Skeletal muscle satellite cell (primary cell): ENCODE measurements around the gene EXPH5.
A peak's percentile ranks its signal among the peaks of the same experiment; 100 is the strongest.
"Not testable (repeated sequence)": the region's sequence is repeated elsewhere in the genome, so short reads cannot be mapped to it uniquely, and the experiment has no call there.

ENCODE experiments used
- H3K27me3 ChIP-seq: 2 replicates; pipeline ENCODE4 v1.7.0; 2013; ENCODE audit warnings: low read length; ENCODE audit not compliant: control insufficient read depth, insufficient read depth
- H3K36me3 ChIP-seq: 2 replicates; pipeline ENCODE4 v1.7.0; 2013; ENCODE audit warnings: mild to moderate bottlenecking, control low read depth, low read length; ENCODE audit not compliant: insufficient read depth
- H3K4me1 ChIP-seq: 2 replicates; pipeline ENCODE4 v1.7.0; 2013; ENCODE audit warnings: low read length; ENCODE audit not compliant: control insufficient read depth, insufficient read depth
- H3K4me2 ChIP-seq: 2 replicates; pipeline ENCODE4 v1.7.0; 2013; ENCODE audit warnings: mild to moderate bottlenecking, low read length
- H3K4me3 ChIP-seq: 2 replicates; pipeline ENCODE4 v1.7.0; 2013; ENCODE audit warnings: low read length
- H3K9ac ChIP-seq: 2 replicates; pipeline ENCODE4 v1.7.0; 2013; ENCODE audit warnings: mild to moderate bottlenecking, low read depth, low read length, moderate library complexity
- H3K9me3 ChIP-seq: replicated peaks from 2 replicates; pipeline ENCODE4 v1.7.0; 2013; ENCODE audit warnings: mild to moderate bottlenecking, control low read depth, low read length

EXPH5 gene

GRCh38 chr11:108620958-108621772, 27.6 kb upstream of the EXPH5 start:
- Histone ChIP-seq H3K27me3 (no peaks in the 10 kb centered on the region), H3K4me1 (peaks cover 5% of the 10 kb centered on the region), H3K4me2 (no peak overlapping the region), H3K9ac (no peak overlapping the region), H3K36me3 (no peaks in the 10 kb centered on the region), H3K4me3 (no peak overlapping the region), H3K9me3 (no peaks in the 10 kb centered on the region)

- Histone ChIP-seq H3K9ac (no peak overlapping the region), H3K4me3 (no peak overlapping the region), H3K4me2 (no peak overlapping the region), H3K4me1 (peaks cover 5% of the 10 kb centered on the region), H3K27me3 (no peaks in the 10 kb centered on the region), H3K9me3 (no peaks in the 10 kb centered on the region), H3K36me3 (no peaks in the 10 kb centered on the region)
Observed at GRCh38 chr11:108618529-108618928, 25.0 kb upstream of the EXPH5 start.

- Histone ChIP-seq H3K4me1 (peaks cover 5% of the 10 kb centered on the region), H3K4me2 (no peak overlapping the region), H3K36me3 (no peaks in the 10 kb centered on the region), H3K9ac (no peak overlapping the region), H3K9me3 (no peaks in the 10 kb centered on the region), H3K4me3 (no peak overlapping the region), H3K27me3 (no peaks in the 10 kb centered on the region)
Observed at GRCh38 chr11:108617055-108617454, 23.5 kb upstream of the EXPH5 start.

- no peaks in the 10 kb centered on the region for H3K9me3 ChIP-seq
- H3K9ac ChIP-seq: no peak overlapping the region
- H3K27me3 ChIP-seq: no peaks in the 10 kb centered on the region
- H3K4me3 ChIP-seq: no peak overlapping the region
- H3K4me2 ChIP-seq: no peak overlapping the region
- peaks cover 5% of the 10 kb centered on the region for H3K4me1 ChIP-seq
- no peaks in the 10 kb centered on the region for H3K36me3 ChIP-seq
Observed at GRCh38 chr11:108616549-108616948, 23.0 kb upstream of the EXPH5 start.

- Histone ChIP-seq H3K4me1 (peaks cover 14% of the 10 kb centered on the region), H3K9ac (no peak overlapping the region), H3K4me2 (no peak overlapping the region)
Observed at GRCh38 chr11:108614086-108614485, 20.5 kb upstream of the EXPH5 start.

DNA sequence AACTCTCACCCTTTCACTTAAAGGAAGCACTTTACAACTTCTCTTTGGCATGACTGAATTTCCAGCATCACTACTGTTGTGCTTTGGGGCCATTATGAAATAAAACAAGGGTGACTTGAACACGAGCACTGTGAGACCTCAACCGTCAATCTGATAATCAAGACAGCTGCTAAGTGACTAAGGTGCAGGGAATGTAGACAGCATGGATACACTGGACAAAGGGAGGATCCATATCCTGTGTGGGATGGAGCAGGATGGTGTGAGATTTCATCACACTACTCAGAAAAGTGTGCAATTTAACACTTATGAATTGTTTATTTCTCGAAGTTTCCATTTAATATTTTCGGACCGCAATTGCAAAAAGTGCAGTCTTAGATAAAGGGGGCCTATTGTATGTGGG, 16.1 kb upstream of the EXPH5 start:
- Histone ChIP-seq H3K27me3 (no peaks in the 10 kb centered on the region), H3K4me3 (no peak overlapping the region), H3K36me3 (no peaks in the 10 kb centered on the region), H3K4me2 (no peak overlapping the region), H3K9ac (peak overlapping the region; percentile 33), H3K9me3 (no peaks in the 10 kb centered on the region), H3K4me1 (peaks cover 30% of the 10 kb centered on the region)

More at GRCh38 chr11:108614086-108614485, 20.5 kb upstream of the EXPH5 start:
- Histone ChIP-seq H3K9me3 (no peaks in the 10 kb centered on the region), H3K36me3 (no peaks in the 10 kb centered on the region), H3K27me3 (no peaks in the 10 kb centered on the region), H3K4me3 (no peak overlapping the region)

GRCh38 chr11:108608548-108608947, 15.0 kb upstream of the EXPH5 start:
- Histone ChIP-seq H3K4me2 (no peak overlapping the region), H3K4me1 (peaks cover 30% of the 10 kb centered on the region), H3K9ac (no peak overlapping the region), H3K4me3 (no peak overlapping the region), H3K9me3 (no peaks in the 10 kb centered on the region), H3K36me3 (no peaks in the 10 kb centered on the region), H3K27me3 (no peaks in the 10 kb centered on the region)

DNA sequence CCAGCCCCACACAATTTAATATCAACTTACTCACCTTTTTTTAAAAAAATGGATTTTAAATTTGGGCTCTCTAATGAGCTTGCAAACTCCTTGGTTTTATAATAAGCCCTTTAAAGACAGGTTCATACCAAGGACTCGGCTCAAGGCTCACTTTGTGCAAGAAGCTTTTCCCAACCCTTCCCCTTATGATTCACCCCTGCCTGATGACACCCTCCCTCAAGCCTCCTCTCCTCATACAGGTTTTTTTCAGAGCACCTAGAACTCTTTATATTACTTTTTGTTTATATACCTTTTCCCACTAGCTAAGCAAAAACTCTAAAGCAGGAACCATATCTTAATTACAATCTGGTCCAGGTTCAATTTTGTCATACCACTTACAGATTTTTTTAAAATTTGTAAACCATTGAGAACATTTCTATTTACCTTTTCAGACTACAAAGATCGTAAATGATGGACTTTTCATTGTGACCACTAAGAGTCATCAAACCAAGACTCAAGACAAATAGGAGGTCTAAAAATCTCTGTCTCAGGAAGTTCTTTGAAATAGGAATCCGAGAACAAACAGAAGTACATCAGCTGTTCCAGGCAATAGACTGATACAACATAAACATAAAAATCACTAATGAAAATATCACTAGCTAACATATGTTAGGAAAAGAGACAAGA, 13.1 kb upstream of the EXPH5 start:
- H3K4me2 ChIP-seq: no peak overlapping the region
- no peaks in the 10 kb centered on the region for H3K36me3 ChIP-seq
- H3K9me3 ChIP-seq: no peaks in the 10 kb centered on the region
- peaks cover 33% of the 10 kb centered on the region for H3K4me1 ChIP-seq
- H3K27me3 ChIP-seq: no peaks in the 10 kb centered on the region
- no peak overlapping the region for H3K9ac ChIP-seq
- no peak overlapping the region for H3K4me3 ChIP-seq

DNA sequence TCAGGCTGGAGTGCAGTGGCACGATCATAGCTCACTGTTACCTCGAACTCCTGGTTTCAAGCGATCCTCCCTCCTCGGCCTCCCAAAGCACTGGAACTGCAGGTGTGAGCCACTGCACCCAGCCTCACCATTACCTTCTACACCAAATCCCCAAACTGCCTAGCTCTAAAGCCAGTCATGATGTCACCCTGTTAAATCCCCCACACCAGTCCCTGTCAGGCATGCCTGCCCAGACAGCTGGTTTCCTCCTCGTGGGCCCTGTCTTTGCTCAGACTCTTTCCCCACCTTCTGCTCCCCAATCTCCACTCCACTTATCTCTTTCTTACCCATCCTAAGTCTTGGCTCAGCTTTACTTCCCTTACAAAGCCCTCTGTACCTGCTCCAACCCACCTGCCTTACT, 12.5 kb upstream of the EXPH5 start:
- Histone ChIP-seq H3K36me3 (no peaks in the 10 kb centered on the region), H3K9ac (no peak overlapping the region), H3K4me1 (peaks cover 39% of the 10 kb centered on the region), H3K4me2 (no peak overlapping the region), H3K9me3 (no peaks in the 10 kb centered on the region), H3K4me3 (no peak overlapping the region), H3K27me3 (no peaks in the 10 kb centered on the region)

GRCh38 chr11:108602818-108603217, 9.2 kb upstream of the EXPH5 start:
- not testable (repeated sequence) for H3K4me3 ChIP-seq, H3K9ac ChIP-seq, H3K27me3 ChIP-seq, H3K36me3 ChIP-seq, H3K9me3 ChIP-seq, H3K4me2 ChIP-seq
- H3K4me1 ChIP-seq: peaks cover 29% of the 10 kb centered on the region

DNA sequence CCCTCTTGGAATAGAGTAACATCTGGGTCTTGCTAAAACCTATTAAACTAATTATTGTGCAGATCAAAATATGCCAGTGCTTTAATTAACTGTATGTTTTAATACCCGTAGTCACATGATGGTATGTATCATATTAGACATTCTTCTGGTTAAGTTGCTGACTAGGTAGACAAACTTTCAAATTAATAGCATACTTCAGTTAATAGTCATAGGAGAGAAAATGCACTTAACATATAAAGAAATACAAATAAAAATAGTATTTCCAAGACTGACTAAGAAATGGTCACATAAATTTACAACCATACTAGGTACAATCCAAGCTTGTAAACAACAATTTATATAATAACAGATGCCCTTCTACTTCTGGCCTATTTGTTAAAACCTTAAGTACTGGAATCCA, 7.6 kb upstream of the EXPH5 start:
- no peak overlapping the region for H3K4me3 ChIP-seq
- no peaks in the 10 kb centered on the region for H3K27me3 ChIP-seq
- H3K4me1 ChIP-seq: peaks cover 16% of the 10 kb centered on the region
- no peaks in the 10 kb centered on the region for H3K36me3 ChIP-seq
- no peaks in the 10 kb centered on the region for H3K9me3 ChIP-seq
- H3K9ac ChIP-seq: no peak overlapping the region
- H3K4me2 ChIP-seq: no peak overlapping the region

DNA sequence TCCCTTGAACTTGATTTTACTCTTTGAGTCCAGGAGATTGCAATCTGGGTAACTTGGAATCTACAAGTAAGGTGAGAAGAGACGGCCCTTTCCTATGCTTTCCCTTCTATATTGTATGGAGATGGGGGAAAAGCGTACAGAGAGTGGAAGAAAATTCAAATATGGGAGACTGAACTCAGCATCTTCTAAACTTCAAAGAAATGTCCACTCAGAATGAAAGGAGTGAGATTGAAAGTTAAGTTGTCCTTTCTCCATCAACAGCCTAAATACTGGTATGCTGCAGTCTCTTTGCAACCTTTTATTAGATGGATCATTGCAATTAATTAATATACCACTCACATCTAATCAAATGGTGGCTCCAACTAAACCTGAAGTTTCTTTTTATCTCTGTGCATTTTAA, 6.4 kb upstream of the EXPH5 start:
- no peaks in the 10 kb centered on the region for H3K27me3 ChIP-seq
- no peak overlapping the region for H3K9ac ChIP-seq
- no peaks in the 10 kb centered on the region for H3K36me3 ChIP-seq
- H3K4me1 ChIP-seq: peaks cover 14% of the 10 kb centered on the region
- H3K9me3 ChIP-seq: no peaks in the 10 kb centered on the region
- H3K4me3 ChIP-seq: no peak overlapping the region
- H3K4me2 ChIP-seq: no peak overlapping the region
